Measurements from ENCODE around the gene MYEOV.
A peak's percentile ranks its signal among the peaks of the same experiment; 100 is the strongest.

MYEOV gene

GRCh38 chr11:69286374-69287371 is 7.3 kb upstream of the MYEOV start:
- no peak for DNase-seq (ENCODE audit: low spot score)

- no peak for DNase-seq (ENCODE audit: low spot score)
Observed at GRCh38 chr11:69287968-69288882, 5.7 kb upstream of the MYEOV start.

GRCh38 chr11:69288883-69289242 is 5.1 kb upstream of the MYEOV start:
- DNase-seq (ENCODE audit: low spot score), result no peak

GRCh38 chr11:69290806-69291205 is 3.1 kb upstream of the MYEOV start:
- no peak for DNase-seq (ENCODE audit: low spot score)

- DNase-seq (ENCODE audit: low spot score), result no peak
Observed at GRCh38 chr11:69291459-69292110, 2.4 kb upstream of the MYEOV start.

- peak; percentile 43 for DNase-seq (ENCODE audit: low spot score)
Observed at GRCh38 chr11:69292221-69292648, 1.7 kb upstream of the MYEOV start.

GRCh38 chr11:69293087-69293486 is 868 bp upstream of the MYEOV start:
- DNase-seq (ENCODE audit: low spot score), result no peak

- no peak for DNase-seq (ENCODE audit: low spot score)
Observed at GRCh38 chr11:69294571-69295078, 670 bp downstream of the MYEOV start.

GRCh38 chr11:69295079-69295994 is 1.4 kb downstream of the MYEOV start:
- DNase-seq (ENCODE audit: low spot score), result no peak

- peak; percentile 43 for DNase-seq (ENCODE audit: low spot score)
Observed at GRCh38 chr11:69295995-69296889, 2.3 kb downstream of the MYEOV start.

GRCh38 chr11:69296890-69297786 is 3.2 kb downstream of the MYEOV start:
- DNase-seq (ENCODE audit: low spot score), result peak; percentile 93

- DNase-seq (ENCODE audit: low spot score), result no peak
Observed at GRCh38 chr11:69297787-69298266, 3.9 kb downstream of the MYEOV start.

- peak; percentile 80 for DNase-seq (ENCODE audit: low spot score)
Observed at GRCh38 chr11:69298267-69299022, 4.5 kb downstream of the MYEOV start.

GRCh38 chr11:69299023-69299461 is 5.1 kb downstream of the MYEOV start:
- DNase-seq (ENCODE audit: low spot score), result peak; percentile 44

- no peak for DNase-seq (ENCODE audit: low spot score)
Observed at GRCh38 chr11:69299572-69299971, 5.6 kb downstream of the MYEOV start.

- DNase-seq (ENCODE audit: low spot score), result peak; percentile 46
Observed at GRCh38 chr11:69300120-69301060, 6.4 kb downstream of the MYEOV start.

- no peak for DNase-seq (ENCODE audit: low spot score)
Observed at GRCh38 chr11:69301081-69301454, 7.1 kb downstream of the MYEOV start.
